Pancreas (tissue), 10 donors: ENCODE results near the gene RFX8. TPM values are rescaled to one million over a fixed set of nuclear protein-coding genes. Genes with fewer than 3 reads are reported as not detected.

Source experiments
- ATAC-seq, 4 donors: fragments of 200-7000 bp; cut with Tn5 transposase; one replicate each; pipeline versions ENCODE4 v1.8.0 to v1.9.1; 2020; ENCODE audit warnings: mild to moderate bottlenecking in 4 of 4, moderate library complexity in 4 of 4
- DNase-seq, 6 donors: peaks; one replicate each; pipeline ENCODE4 v3.0.0-alpha.2; 2020
- FAIRE-seq: peaks from 2 replicates; lab custom pipeline; 2012; peaks lifted over from hg19 to GRCh38; lab: Jason Lieb, UNC
- H3K27ac ChIP-seq, 4 donors: fragments of 200-600 bp; sonication (generic); 1 replicate in 3 of 4; 2 replicates in 1 of 4; pipeline versions ENCODE4 v1.5.0 to v1.8.0; 2020
- H3K27me3 ChIP-seq, 4 donors: fragments of 200-600 bp; one replicate each; pipeline ENCODE4 v1.8.0; 2021
- H3K36me3 ChIP-seq, 3 donors: fragments of 200-600 bp; sonication (generic) in 1 of 3; one replicate each; pipeline versions ENCODE4 v1.5.0 to v1.8.0; 2020 to 2021
- H3K4me1 ChIP-seq, 3 donors: fragments of 200-600 bp; one replicate each; pipeline ENCODE4 v1.8.0; 2021
- H3K4me3 ChIP-seq, 4 donors: fragments of 200-600 bp; sonication (generic) in 2 of 4; one replicate each; pipeline versions ENCODE4 v1.5.0 to v1.8.0; 2020 to 2021
- H3K9me3 ChIP-seq, 4 donors: fragments of 200-600 bp; one replicate each; pipeline ENCODE4 v1.8.0; 2021
- CTCF ChIP-seq, 4 donors: fragments of 200-600 bp; sonication (generic) in 3 of 4; IDR thresholded peaks; one replicate each; pipeline versions ENCODE4 v1.5.0 to v1.8.0; 2021; ENCODE audit warnings: antibody characterized with exemption in 4 of 4
- WGBS, 2 donors: extraction: QIAGEN DNeasy Blood & Tissue Kit; methylation state at CpG; one replicate each; pipeline ENCODE4 v1.1.7; 2013; 5-methylcytosine and 5-hydroxymethylcytosine counted together
- intact Hi-C, 3 donors: fragments of 100-400 bp; cut with DNase I; formaldehyde crosslinking; loops; one replicate each; pipeline versions ENCODE4 v1.11.1 to v1.14.2; 2022
- polyA plus RNA-seq, 2 donors: library from polyadenylated mRNA; stranded (reverse); fragments of 200-250 nt; gene quantifications; one replicate each; pipeline ENCODE4 v1.2.3, GENCODE V29; 2013
- total RNA-seq, 6 donors: library from RNA; stranded (reverse); fragmentation: NEBNext Ultra II Directional in 4 of 6; extraction: Animal tissue kit (Norgen Biotek cat#: 25700) in 4 of 6; gene quantifications; one replicate each; pipeline versions ENCODE4 v1.2.1 to v1.2.4, GENCODE V29; 2021 to 2023
- donor health status: healthy with polysubstance abuse.
- donor health status: DM: no; HTN: no; CAD: no; lungs with moderate emphysema.
- donor health status: DM: no; HTN: no; CAD: no.
- donor health status: control.
- donor health status: control.
- donor health status: Bipolar disorder and iron deficiency.
- donor health status: DM: yes; HTN: yes; CAD: no.
- donor health status: DM: no; HTN: no; CAD: no.
- donor health status: DM: no; HTN: no; CAD: no.
- donor health status: DM: yes; HTN: yes; CAD: no.

Gene RFX8
- total and polyA plus RNA-seq, 8 donors: 0.15 to 0.52 (median 0.34) TPM; not detected in 4

GRCh38 chr2:101372792-101373191, 102.1 kb downstream of the RFX8 start:
- Histone ChIP-seq H3K9me3 (no peaks in the 10 kb centered on the region), H3K36me3 (no peaks in the 10 kb centered on the region), H3K27me3 (no peaks in the 10 kb centered on the region), H3K27ac (no peak overlapping the region), H3K4me3 (no peak overlapping the region), H3K4me1 (no peaks in the 10 kb centered on the region)
- no peak for TF ChIP-seq CTCF (IDR thresholded peaks at IDR 0.05)
- WGBS, 2 donors: 68% methylated on average over 1 of the region's 1 CpG
- DNase-seq: no peak
- intact Hi-C loops: no loop called here
- no peak for ATAC-seq
- no peak for FAIRE-seq

- Histone ChIP-seq H3K9me3 (no peaks in the 10 kb centered on the region), H3K27me3 (no peaks in the 10 kb centered on the region), H3K27ac (no peak overlapping the region), H3K4me1 (no peaks in the 10 kb centered on the region), H3K36me3 (no peaks in the 10 kb centered on the region), H3K4me3 (no peak overlapping the region)
- intact Hi-C loops: no loop called here
- 51 to 61% methylated on average over 4 of the region's 4 CpGs for WGBS, 2 donors
- TF ChIP-seq CTCF (IDR thresholded peaks at IDR 0.05): no peak
- DNase-seq: no peak
- ATAC-seq: peak in 1 of 4 donors; percentile 36
- no peak for FAIRE-seq
Measured at GRCh38 chr2:101371636-101372035, 103.3 kb downstream of the RFX8 start.

GRCh38 chr2:101369100-101369499, 105.8 kb downstream of the RFX8 start:
- WGBS, 2 donors: 62 to 65% methylated on average over 4 of the region's 4 CpGs
- no peaks in the 10 kb centered on the region for H3K9me3 ChIP-seq
- intact Hi-C loops: no loop called here
- ATAC-seq (peak in 3 of 4 donors; percentile 53 to 66 (median 54)), DNase-seq (peak in 1 of 6 donors; percentile 22), FAIRE-seq (no peak)
- H3K27me3 ChIP-seq: no peaks in the 10 kb centered on the region
- no peak for TF ChIP-seq CTCF (IDR thresholded peaks at IDR 0.05)
- no peak overlapping the region for H3K4me3 ChIP-seq
- no peaks in the 10 kb centered on the region for H3K36me3 ChIP-seq
- H3K27ac ChIP-seq: no peak overlapping the region
- no peaks in the 10 kb centered on the region for H3K4me1 ChIP-seq

- no peak for ATAC-seq
- intact Hi-C loops: no loop called here
- no peaks in the 10 kb centered on the region for H3K9me3 ChIP-seq
- no peak overlapping the region for H3K4me3 ChIP-seq
- no peaks in the 10 kb centered on the region for H3K4me1 ChIP-seq
- 86% methylated on average over 5 of the region's 5 CpGs for WGBS, 2 donors
- no peak for FAIRE-seq
- TF ChIP-seq CTCF (IDR thresholded peaks at IDR 0.05): no peak
- no peak overlapping the region for H3K27ac ChIP-seq
- DNase-seq: no peak
- no peaks in the 10 kb centered on the region for H3K36me3 ChIP-seq
- no peaks in the 10 kb centered on the region for H3K27me3 ChIP-seq
Measured at GRCh38 chr2:101368376-101368775, 106.5 kb downstream of the RFX8 start.

GRCh38 chr2:101367508-101367907, 107.4 kb downstream of the RFX8 start:
- TF ChIP-seq CTCF (IDR thresholded peaks at IDR 0.05): no peak
- Histone ChIP-seq H3K36me3 (no peaks in the 10 kb centered on the region), H3K4me3 (no peak overlapping the region), H3K27me3 (no peaks in the 10 kb centered on the region), H3K9me3 (no peaks in the 10 kb centered on the region), H3K27ac (no peak overlapping the region), H3K4me1 (no peaks in the 10 kb centered on the region)
- ATAC-seq: no peak
- DNase-seq: no peak
- WGBS, 2 donors: 94 to 98% methylated on average over 5 of the region's 5 CpGs
- no peak for FAIRE-seq
- intact Hi-C loops: no loop called here
